Pulmonary artery endothelial cell (primary cell): Measurements from ENCODE around the gene FAM210B. TPM values are rescaled to one million over a fixed set of nuclear protein-coding genes. Genes with fewer than 3 reads are reported as not detected.
"Not testable (repeated sequence)": the region's sequence is repeated elsewhere in the genome, so short reads cannot be mapped to it uniquely, and the experiment has no call there.

Source experiments
- DNase-seq: peaks from one replicate; pipeline ENCODE4 v3.0.0-alpha.2; 2011; ENCODE audit warnings: low read depth, low spot score
- total RNA-seq: library from RNA; depleted of rRNA; stranded (reverse); fragments of >200 nt; gene quantifications from 2 replicates; pipeline ENCODE4 v1.2.3, GENCODE V29; 2014

Gene FAM210B
- total RNA-seq, 1 donor from 2014 or later: 56.0 TPM

- no peak for DNase-seq
Measured at GRCh38 chr20:56360133-56360907, 1.5 kb downstream of the FAM210B start.

GRCh38 chr20:56360908-56361205 is 2.1 kb downstream of the FAM210B start:
- DNase-seq: no peak

- DNase-seq: no peak
Measured at GRCh38 chr20:56361900-56362299, 3.1 kb downstream of the FAM210B start.

- no peak for DNase-seq
Measured at GRCh38 chr20:56362833-56363413, 4.1 kb downstream of the FAM210B start.

DNA sequence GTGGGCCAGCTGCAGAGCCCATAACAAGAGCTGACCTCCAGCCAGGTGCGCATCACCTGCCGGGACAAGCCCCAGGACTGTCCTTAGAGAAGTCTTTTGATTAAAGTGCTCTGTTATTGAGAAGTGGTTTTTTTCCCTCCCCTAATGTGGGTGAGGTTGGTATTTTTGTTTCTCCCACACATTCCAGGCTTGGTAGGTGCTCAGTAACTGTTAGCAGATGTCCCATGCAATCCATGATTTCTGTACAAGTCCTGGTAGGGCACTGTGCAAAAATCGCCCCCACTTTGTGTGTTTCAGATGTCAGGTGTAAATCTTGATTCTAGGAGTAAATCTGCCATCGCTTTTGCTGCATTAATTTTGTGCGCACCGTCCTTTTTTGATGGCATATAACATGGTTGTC is 4.7 kb downstream of the FAM210B start:
- DNase-seq: no peak

DNA sequence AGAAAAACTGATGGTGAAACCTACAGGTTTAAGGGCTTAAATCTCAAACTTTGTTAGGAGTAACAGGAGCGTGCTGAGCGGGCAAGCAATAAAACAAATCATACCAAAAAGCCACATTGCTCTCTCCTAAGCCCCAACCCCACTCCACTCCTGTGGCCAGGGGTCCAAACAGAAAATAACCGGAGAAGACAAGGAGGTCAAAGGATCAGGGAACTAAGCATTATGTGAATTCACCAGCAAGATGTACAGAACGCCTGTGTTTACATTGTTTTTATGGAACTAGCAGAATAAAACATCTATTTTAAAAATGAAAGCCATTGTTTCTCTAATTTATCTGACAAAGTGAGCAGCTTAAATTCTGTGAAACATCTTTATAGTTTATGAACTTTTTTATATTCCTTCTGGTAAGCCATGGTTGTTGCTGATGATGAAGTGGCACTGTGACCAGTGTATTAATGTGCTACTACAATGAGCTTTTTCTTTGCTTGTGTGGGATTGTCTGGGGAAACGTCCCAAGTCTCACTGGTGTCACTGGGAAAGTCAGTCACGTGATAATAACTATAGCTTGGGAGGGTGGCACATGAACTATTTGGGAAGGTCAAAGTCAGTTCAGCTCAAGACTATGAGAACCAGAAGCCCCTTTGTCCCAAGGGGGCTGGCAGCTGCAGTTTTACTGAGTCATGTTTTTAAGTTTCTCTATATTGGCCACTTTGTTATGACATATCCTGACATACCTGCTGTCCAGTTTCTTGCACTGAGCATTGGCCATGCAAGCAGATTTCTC is 9.8 kb downstream of the FAM210B start:
- no peak for DNase-seq

- DNase-seq: no peak
Measured at GRCh38 chr20:56369179-56369578, 10.4 kb downstream of the FAM210B start.

DNA sequence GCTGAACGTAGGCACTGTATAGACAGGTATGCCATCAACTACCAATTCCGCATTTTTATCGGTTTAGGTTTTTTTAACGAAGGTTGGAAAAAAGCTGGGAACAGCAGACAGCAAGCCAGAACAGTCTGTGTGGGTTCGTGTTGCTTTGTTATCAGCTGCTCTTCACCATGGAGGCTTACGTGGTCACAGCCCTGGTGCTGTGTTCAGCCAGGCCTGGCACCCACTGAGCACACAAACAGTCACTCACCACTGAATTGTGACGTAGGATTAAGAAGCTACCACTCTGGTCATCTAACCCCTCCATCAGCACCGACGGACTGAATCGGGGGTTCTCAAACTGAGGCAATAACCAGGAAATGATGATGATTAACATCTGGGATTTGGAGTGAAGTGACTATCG is 13.2 kb downstream of the FAM210B start:
- no peak for DNase-seq

- DNase-seq: no peak
Measured at GRCh38 chr20:56372850-56373249, 14.1 kb downstream of the FAM210B start.

GRCh38 chr20:56373942-56374341 is 15.2 kb downstream of the FAM210B start:
- no peak for DNase-seq

DNA sequence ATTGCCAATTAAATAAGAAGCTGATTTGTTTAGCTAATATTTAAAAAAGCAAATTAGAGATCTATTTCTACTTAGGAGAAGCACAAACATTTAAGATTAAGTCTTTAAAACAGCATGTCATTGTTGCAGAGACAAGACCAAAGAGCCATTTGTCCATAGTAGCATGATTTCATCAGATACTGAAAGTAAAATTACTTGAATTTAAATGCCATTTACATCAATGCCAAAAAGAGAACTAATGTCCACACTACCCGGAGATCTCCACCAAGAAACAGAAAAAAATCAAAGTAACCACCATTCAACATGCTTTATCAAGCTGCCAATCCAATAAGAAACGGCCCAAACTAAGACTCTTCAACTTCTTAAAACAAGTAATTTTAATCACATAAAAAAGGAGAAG is 17.6 kb downstream of the FAM210B start:
- no peak for DNase-seq

- DNase-seq: no peak
Measured at GRCh38 chr20:56378386-56378785, 19.6 kb downstream of the FAM210B start.

GRCh38 chr20:56380375-56380774 is 21.6 kb downstream of the FAM210B start:
- no peak for DNase-seq

- no peak for DNase-seq
Measured at GRCh38 chr20:56381501-56381900, 22.7 kb downstream of the FAM210B start.

- no peak for DNase-seq
Measured at GRCh38 chr20:56382696-56383095, 23.9 kb downstream of the FAM210B start.

DNA sequence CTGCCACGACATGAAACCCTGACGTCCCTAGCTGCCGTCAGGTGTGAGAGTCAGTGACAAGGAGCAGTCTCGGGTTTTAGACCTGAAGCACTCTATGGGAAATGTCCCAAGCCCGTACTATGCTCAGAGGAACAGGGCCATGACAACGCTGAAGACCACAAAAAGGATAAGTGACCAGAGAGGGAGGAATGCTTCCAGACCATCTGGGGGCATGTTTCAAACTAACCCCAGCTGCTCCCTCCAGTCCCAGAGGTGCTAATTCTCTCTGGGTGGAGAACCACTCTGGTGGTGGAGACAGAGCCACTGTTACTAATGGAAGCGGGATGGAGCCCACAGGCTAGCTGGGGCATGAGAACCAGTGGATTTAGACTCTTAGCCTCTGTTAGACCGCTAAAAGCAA is 24.6 kb downstream of the FAM210B start:
- no peak for DNase-seq

GRCh38 chr20:56385130-56385529 is 26.4 kb downstream of the FAM210B start:
- no peak for DNase-seq

GRCh38 chr20:56386219-56386618 is 27.4 kb downstream of the FAM210B start:
- no peak for DNase-seq

DNA sequence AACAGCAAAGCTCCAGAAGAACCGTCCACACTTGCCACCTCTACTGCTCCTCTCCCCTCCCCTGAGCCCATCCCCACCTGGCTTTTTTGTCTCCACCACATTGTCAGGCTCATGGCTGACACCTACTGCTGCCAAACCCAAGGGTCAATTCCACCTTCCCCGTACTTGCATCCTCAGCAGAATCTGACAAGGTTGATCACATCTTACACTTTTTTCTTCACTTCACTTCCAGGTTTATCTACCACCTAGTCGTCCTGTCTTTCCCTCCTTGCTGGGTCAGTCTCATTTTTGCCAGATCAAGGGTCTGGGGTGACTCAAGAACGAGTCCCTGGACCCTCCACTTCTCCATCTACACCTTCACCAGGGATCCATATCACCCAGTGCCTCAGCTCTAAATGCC is 30.1 kb downstream of the FAM210B start:
- DNase-seq: no peak

DNA sequence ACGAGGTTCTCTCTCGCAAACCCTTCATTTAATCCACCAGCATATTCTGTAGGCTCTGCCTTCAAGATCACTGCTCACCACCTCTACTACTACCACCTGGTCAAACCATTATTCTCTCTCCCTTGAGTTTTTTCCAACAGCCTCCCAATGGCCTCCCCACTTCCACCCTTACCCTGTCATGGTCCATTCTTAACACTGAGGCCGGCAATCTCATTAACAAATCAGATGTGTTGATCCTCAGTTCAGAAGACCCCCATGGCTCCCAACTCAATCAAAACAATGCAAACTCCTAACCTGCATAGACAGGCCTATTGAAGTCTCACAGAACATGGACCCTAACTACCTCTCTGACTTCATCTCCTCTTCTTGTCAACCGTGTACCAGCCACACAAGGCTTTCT is 31.0 kb downstream of the FAM210B start:
- DNase-seq: no peak

DNA sequence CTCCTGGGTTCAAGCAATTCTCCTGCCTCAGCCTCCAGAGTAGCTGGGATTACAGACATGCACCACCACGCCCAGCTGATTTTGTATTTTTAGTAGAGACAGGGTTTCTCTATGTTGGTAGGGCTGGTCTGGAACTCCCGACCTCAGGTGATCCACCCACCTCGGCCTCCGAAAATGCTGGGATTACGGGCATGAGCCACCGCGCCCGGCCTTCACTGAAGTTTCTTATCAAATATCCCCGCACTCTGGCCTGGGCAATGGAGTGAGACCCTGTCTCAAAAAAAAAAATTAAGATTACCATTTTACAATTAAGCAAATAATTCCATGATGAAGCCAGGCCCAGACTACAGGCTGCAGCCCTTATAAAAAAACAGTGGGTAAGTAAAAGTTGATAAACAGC is 31.6 kb downstream of the FAM210B start:
- not testable (repeated sequence) for DNase-seq

GRCh38 chr20:56391037-56391436 is 32.3 kb downstream of the FAM210B start:
- no peak for DNase-seq
